Endothelial cell of umbilical vein (primary cell): ENCODE data around the gene BHLHE23. TPM values are rescaled to one million over a fixed set of nuclear protein-coding genes. Genes with fewer than 3 reads are reported as not detected.

ENCODE experiments used
- BruUV-seq: library from RNA; stranded (reverse); fragments of 400-500 nt; replicated peaks from 2 replicates; lab custom pipeline; 2021; lab: Mats Ljungman, UMichigan
- CTCF ChIA-PET: fragments of 300-600, 350-600 bp; sonication (Branson Sonifier 250); formaldehyde crosslinking; loops from one replicate; lab custom pipeline; 2021; ENCODE audit warnings: antibody characterized with exemption, inconsistent platforms; lab: Charles Lee
- POLR2A ChIA-PET: fragments of 300-600, 350-600 bp; sonication (Branson Sonifier 250); formaldehyde crosslinking; loops from one replicate; lab custom pipeline; 2021; ENCODE audit warnings: antibody characterized with exemption, inconsistent platforms; lab: Charles Lee
- DNase-seq: peaks from one replicate; pipeline ENCODE4 v3.0.0-alpha.2; 2011; ENCODE audit warnings: low read depth, low spot score
- FAIRE-seq: peaks from 2 replicates; lab custom pipeline; 2011; peaks lifted over from hg19 to GRCh38; lab: Jason Lieb, UNC
- H2AFZ ChIP-seq: 2 replicates; pipeline ENCODE4 v1.6.0; 2012; ENCODE audit warnings: low read depth, low read length, control low read depth, inconsistent platforms
- H3K27ac ChIP-seq: 2 replicates; pipeline ENCODE4 v1.5.1; 2011; ENCODE audit warnings: low read depth, mild to moderate bottlenecking, control low read depth, low read length, moderate library complexity; ENCODE audit not compliant: insufficient read depth
- H3K27me3 ChIP-seq, 2 experiments: 2 replicates each; pipeline versions ENCODE4 v1.6.0 to v1.6.1; 2011; ENCODE audit warnings: low read length in 2 of 2, mixed read lengths in 1 of 2; ENCODE audit not compliant: control insufficient read depth in 2 of 2, insufficient read depth in 2 of 2
- H3K36me3 ChIP-seq, 2 experiments: 2 replicates in 1 of 2; 3 replicates in 1 of 2; pipeline ENCODE4 v1.5.1; 2011; ENCODE audit warnings: low read length in 2 of 2, mild to moderate bottlenecking in 1 of 2, moderate library complexity in 1 of 2; ENCODE audit not compliant: control insufficient read depth in 2 of 2, insufficient read depth in 2 of 2; ENCODE audit errors: extremely low read depth in 1 of 2
- H3K4me1 ChIP-seq: 3 replicates; pipeline ENCODE4 v1.5.1; 2011; ENCODE audit warnings: mild to moderate bottlenecking, low read length; ENCODE audit not compliant: control insufficient read depth, insufficient read depth; ENCODE audit errors: extremely low read depth
- H3K4me2 ChIP-seq: 2 replicates; pipeline ENCODE4 v1.6.1; 2011; ENCODE audit warnings: low read length, control low read depth, mixed read lengths; ENCODE audit not compliant: insufficient read depth
- H3K4me3 ChIP-seq, 3 experiments: fragments of 200-600 bp in 1 of 3; sonication (generic), shearing (Covaris generic) in 1 of 3; replicated peaks in 1 of 3; 2 replicates each; pipeline ENCODE4 v1.5.1; 2011 to 2016; ENCODE audit warnings: control low read depth in 3 of 3, low read length in 3 of 3, mild to moderate bottlenecking in 2 of 3, inconsistent platforms in 1 of 3, low read depth in 1 of 3, moderate library complexity in 1 of 3; ENCODE audit not compliant: insufficient read depth in 1 of 3
- H3K79me2 ChIP-seq: 2 replicates; pipeline ENCODE4 v1.6.0; 2012; ENCODE audit warnings: low read length, inconsistent platforms; ENCODE audit not compliant: control insufficient read depth, insufficient read depth
- H3K9ac ChIP-seq: replicated peaks from 2 replicates; pipeline ENCODE3; 2011; ENCODE audit warnings: low read length, control low read depth; ENCODE audit not compliant: insufficient read depth; ENCODE audit errors: extremely low read depth
- H3K9me1 ChIP-seq: replicated peaks from 3 replicates; pipeline ENCODE4 v1.6.0; 2011; ENCODE audit warnings: mild to moderate bottlenecking, low read length; ENCODE audit not compliant: control insufficient read depth, insufficient read depth; ENCODE audit errors: extremely low read depth
- H3K9me3 ChIP-seq: replicated peaks from 2 replicates; pipeline ENCODE4 v1.5.1; 2012; ENCODE audit warnings: low read length, inconsistent platforms; ENCODE audit not compliant: control insufficient read depth, insufficient read depth
- H4K20me1 ChIP-seq: replicated peaks from 2 replicates; pipeline ENCODE3; 2011; ENCODE audit warnings: mild to moderate bottlenecking, low read length; ENCODE audit not compliant: control insufficient read depth, insufficient read depth; ENCODE audit errors: extremely low read depth
- CTCF ChIP-seq, 2 donors: IDR thresholded peaks; 1 replicate in 1 of 2; 2 replicates in 1 of 2; pipeline ENCODE4 v1.5.1; 2011; ENCODE audit warnings: low read length in 2 of 2, mild to moderate bottlenecking in 2 of 2, moderate library complexity in 2 of 2, control low read depth in 1 of 2, inconsistent platforms in 1 of 2, low read depth in 1 of 2; ENCODE audit not compliant: insufficient read depth in 1 of 2; ENCODE audit errors: extremely low read depth in 1 of 2
- EZH2 ChIP-seq: IDR thresholded peaks from 2 replicates; pipeline ENCODE4 v1.6.1; 2012; ENCODE audit warnings: borderline replicate concordance, low read depth, mild to moderate bottlenecking, moderate library complexity, low read length, inconsistent platforms; ENCODE audit not compliant: severe bottlenecking
- FOS ChIP-seq: IDR thresholded peaks from 2 replicates; pipeline ENCODE4 v1.6.1; 2011; ENCODE audit warnings: mild to moderate bottlenecking, low read length, moderate library complexity, borderline replicate concordance; ENCODE audit not compliant: insufficient read depth
- GATA2 ChIP-seq: IDR thresholded peaks from 2 replicates; pipeline ENCODE4 v1.7.0; 2011; ENCODE audit warnings: low read depth, mild to moderate bottlenecking, moderate library complexity, mixed read lengths, low read length; ENCODE audit not compliant: insufficient read length, insufficient read depth
- JUN ChIP-seq: IDR thresholded peaks from 2 replicates; pipeline ENCODE4 v1.6.1; 2011; ENCODE audit warnings: borderline replicate concordance, low read depth; ENCODE audit not compliant: insufficient read length, insufficient read depth
- MAX ChIP-seq: IDR thresholded peaks from 2 replicates; pipeline ENCODE4 v1.6.1; 2011; ENCODE audit not compliant: insufficient read depth, insufficient read length
- MYC ChIP-seq: IDR thresholded peaks from one replicate; pipeline ENCODE4 v1.6.1; 2011; ENCODE audit warnings: mild to moderate bottlenecking, low read depth, low read length
- POLR2A ChIP-seq: IDR thresholded peaks from 2 replicates; pipeline ENCODE4 v1.6.1; 2012; ENCODE audit warnings: low read depth, mild to moderate bottlenecking, control low read depth, low read length
- POLR2AphosphoS5 ChIP-seq: IDR thresholded peaks from 2 replicates; pipeline ENCODE4 v1.6.1; 2012; ENCODE audit warnings: low read depth, mild to moderate bottlenecking, control low read depth, low read length, moderate library complexity; ENCODE audit not compliant: insufficient read depth
- dilution Hi-C: fragments of 300-500 bp; cut with MboI; formaldehyde crosslinking; loops from one replicate; pipeline ENCODE4 v1.15.0; 2019; ENCODE audit warnings: low sequenced_read_pairs; ENCODE audit not compliant: extremely low pct_ligation_motif_present
- intact Hi-C: fragments of 100-400 bp; cut with micrococcal nuclease; formaldehyde crosslinking; loops from one replicate; pipeline ENCODE4 v1.10.0; 2022
- polyA plus RNA-seq, 4 experiments: library from polyadenylated mRNA; depleted of rRNA in 3 of 4; stranded (reverse) in 3 of 4; unstranded in 1 of 4; fragments of >200 nt; gene quantifications; 2 replicates each; pipeline versions ENCODE4 v1.2.1 to v1.2.3, GENCODE V29; 2011 to 2012; ENCODE audit warnings: missing spikeins in 1 of 4
- total RNA-seq: library from RNA; stranded (reverse); gene quantifications from 2 replicates; pipeline ENCODE4 v1.2.3, GENCODE V29; 2021

The BHLHE23 gene
- total and polyA plus RNA-seq, 2 donors (not counting 3 experiments of a cell fraction or from before 2014, with no cell fraction given): not detected

GRCh38 chr20:62989201-62989601 lies 17.6 kb downstream of the BHLHE23 start:
- no peaks in the 10 kb centered on the region for H3K27me3 ChIP-seq
- H3K4me1 ChIP-seq: no peaks in the 10 kb centered on the region
- no peaks in the 10 kb centered on the region for H3K79me2 ChIP-seq
- no TSS peak for BruUV-seq
- TF ChIP-seq EZH2: no peak
- TF ChIP-seq MAX: no peak
- no peak for TF ChIP-seq MYC
- TF ChIP-seq POLR2A: no peak
- no peak for TF ChIP-seq GATA2
- no peak for TF ChIP-seq FOS
- TF ChIP-seq CTCF (IDR thresholded peaks at IDR 0.05; ENCODE audit: extremely low read depth in 1 of 2, insufficient read depth in 1 of 2, low read depth in 1 of 2, low read length in 2 of 2): no peak
- no peak for TF ChIP-seq JUN
- TF ChIP-seq POLR2AphosphoS5: no peak
- no peak overlapping the region for H3K27ac ChIP-seq
- H3K9me3 ChIP-seq: no peaks in the 10 kb centered on the region
- no peaks in the 10 kb centered on the region for H4K20me1 ChIP-seq
- H3K4me3 ChIP-seq: no peak overlapping the region
- FAIRE-seq (no peak), DNase-seq (no peak)
- POLR2A ChIA-PET: no interaction called here
- H3K4me2 ChIP-seq: no peak overlapping the region
- intact Hi-C loops (no loop called here), dilution Hi-C loops (no loop called here)
- no peaks in the 10 kb centered on the region for H3K9me1 ChIP-seq
- no peak overlapping the region for H3K9ac ChIP-seq
- H2AFZ ChIP-seq: no peak overlapping the region
- CTCF ChIA-PET: no interaction called here
- no peaks in the 10 kb centered on the region for H3K36me3 ChIP-seq
